Endothelial cell of umbilical vein (primary cell): Measurements from ENCODE around the gene ACBD7.
A peak's percentile ranks its signal among the peaks of the same experiment; 100 is the strongest.

Experiments
- EZH2 ChIP-seq: IDR thresholded peaks from 2 replicates; pipeline ENCODE4 v1.6.1; 2012; ENCODE audit warnings: borderline replicate concordance, low read depth, mild to moderate bottlenecking, moderate library complexity, low read length, inconsistent platforms; ENCODE audit not compliant: severe bottlenecking
- FOS ChIP-seq: IDR thresholded peaks from 2 replicates; pipeline ENCODE4 v1.6.1; 2011; ENCODE audit warnings: mild to moderate bottlenecking, low read length, moderate library complexity, borderline replicate concordance; ENCODE audit not compliant: insufficient read depth
- GATA2 ChIP-seq: IDR thresholded peaks from 2 replicates; pipeline ENCODE4 v1.7.0; 2011; ENCODE audit warnings: low read depth, mild to moderate bottlenecking, moderate library complexity, mixed read lengths, low read length; ENCODE audit not compliant: insufficient read length, insufficient read depth
- MYC ChIP-seq: IDR thresholded peaks from one replicate; pipeline ENCODE4 v1.6.1; 2011; ENCODE audit warnings: mild to moderate bottlenecking, low read depth, low read length
- POLR2A ChIP-seq: IDR thresholded peaks from 2 replicates; pipeline ENCODE4 v1.6.1; 2012; ENCODE audit warnings: low read depth, mild to moderate bottlenecking, control low read depth, low read length
- POLR2AphosphoS5 ChIP-seq: IDR thresholded peaks from 2 replicates; pipeline ENCODE4 v1.6.1; 2012; ENCODE audit warnings: low read depth, mild to moderate bottlenecking, control low read depth, low read length, moderate library complexity; ENCODE audit not compliant: insufficient read depth
- TF ChIP-seq, protein P1 (sequence below), 2 donors: IDR thresholded peaks; 1 replicate in 1 of 2; 2 replicates in 1 of 2; pipeline ENCODE4 v1.5.1; 2011; ENCODE audit warnings: low read length in 2 of 2, mild to moderate bottlenecking in 2 of 2, moderate library complexity in 2 of 2, control low read depth in 1 of 2, inconsistent platforms in 1 of 2, low read depth in 1 of 2; ENCODE audit not compliant: insufficient read depth in 1 of 2; ENCODE audit errors: extremely low read depth in 1 of 2

GRCh38 chr10:15088428-15089261 is at the start of gene ACBD7:
- no peak for TF ChIP-seq MYC
- TF ChIP-seq POLR2A = no peak
- no peak for TF ChIP-seq FOS
- TF ChIP-seq, protein P1, sequence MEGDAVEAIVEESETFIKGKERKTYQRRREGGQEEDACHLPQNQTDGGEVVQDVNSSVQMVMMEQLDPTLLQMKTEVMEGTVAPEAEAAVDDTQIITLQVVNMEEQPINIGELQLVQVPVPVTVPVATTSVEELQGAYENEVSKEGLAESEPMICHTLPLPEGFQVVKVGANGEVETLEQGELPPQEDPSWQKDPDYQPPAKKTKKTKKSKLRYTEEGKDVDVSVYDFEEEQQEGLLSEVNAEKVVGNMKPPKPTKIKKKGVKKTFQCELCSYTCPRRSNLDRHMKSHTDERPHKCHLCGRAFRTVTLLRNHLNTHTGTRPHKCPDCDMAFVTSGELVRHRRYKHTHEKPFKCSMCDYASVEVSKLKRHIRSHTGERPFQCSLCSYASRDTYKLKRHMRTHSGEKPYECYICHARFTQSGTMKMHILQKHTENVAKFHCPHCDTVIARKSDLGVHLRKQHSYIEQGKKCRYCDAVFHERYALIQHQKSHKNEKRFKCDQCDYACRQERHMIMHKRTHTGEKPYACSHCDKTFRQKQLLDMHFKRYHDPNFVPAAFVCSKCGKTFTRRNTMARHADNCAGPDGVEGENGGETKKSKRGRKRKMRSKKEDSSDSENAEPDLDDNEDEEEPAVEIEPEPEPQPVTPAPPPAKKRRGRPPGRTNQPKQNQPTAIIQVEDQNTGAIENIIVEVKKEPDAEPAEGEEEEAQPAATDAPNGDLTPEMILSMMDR (IDR thresholded peaks at IDR 0.05; ENCODE audit: extremely low read depth in 1 of 2, insufficient read depth in 1 of 2, low read depth in 1 of 2, low read length in 2 of 2) = peak in 1 of 2 donors; percentile 31
- no peak for TF ChIP-seq GATA2
- TF ChIP-seq POLR2AphosphoS5 = no peak
- TF ChIP-seq EZH2 = no peak
